Type B pancreatic cell (in vitro differentiated cells): ENCODE measurements around the gene NUDT5. TPM values are rescaled to one million over a fixed set of nuclear protein-coding genes. Genes with fewer than 3 reads are reported as not detected.

ENCODE experiments used
- DNase-seq: peaks from one replicate; pipeline ENCODE4 v3.0.0; 2021; ENCODE audit warnings: mixed read lengths; ENCODE audit not compliant: unreplicated experiment; ENCODE audit errors: extremely low spot score
- H3K27ac Mint-ChIP-seq: 2 replicates; pipeline ENCODE4 v1.8.0; 2021; ENCODE audit warnings: mild to moderate bottlenecking, mixed read lengths
- H3K27me3 Mint-ChIP-seq: 2 replicates; pipeline ENCODE4 v1.8.0; 2021; ENCODE audit warnings: mixed read lengths
- H3K36me3 Mint-ChIP-seq: 2 replicates; pipeline ENCODE4 v1.8.0; 2021; ENCODE audit warnings: mixed read lengths
- H3K4me1 Mint-ChIP-seq: one replicate; pipeline ENCODE4 v1.8.0; 2021; ENCODE audit warnings: mixed read lengths; ENCODE audit not compliant: unreplicated experiment
- H3K4me3 Mint-ChIP-seq: 2 replicates; pipeline ENCODE4 v1.8.0; 2021; ENCODE audit warnings: mild to moderate bottlenecking, mixed read lengths
- H3K9me3 Mint-ChIP-seq: 2 replicates; pipeline ENCODE4 v1.8.0; 2021; ENCODE audit warnings: mixed read lengths
- microRNA-seq: library from miRNA; unstranded; fragments of <30 nt; microRNA quantifications from one replicate; pipeline ENCODE4, GENCODE V29; 2020
- total RNA-seq: library from RNA; stranded (reverse); gene quantifications from 2 replicates; pipeline ENCODE4 v1.2.1, GENCODE V29; 2021; ENCODE audit warnings: low replicate concordance
- TF ChIP-seq, protein P1 (sequence below): fragments of 200-600 bp; sonication (generic); conservative IDR thresholded peaks from 2 replicates; pipeline ENCODE4 v1.5.0; 2021; ENCODE audit warnings: antibody characterized with exemption, mild to moderate bottlenecking

The NUDT5 gene
- total RNA-seq, 1 donor from 2014 or later: 67.7 TPM

- peaks cover 9% of the 10 kb centered on the region for H3K36me3 Mint-ChIP-seq
- peak; percentile 99 for DNase-seq
- peak within 1 kb of the TSS; percentile 95 for H3K4me3 Mint-ChIP-seq
- TF ChIP-seq, protein P1, sequence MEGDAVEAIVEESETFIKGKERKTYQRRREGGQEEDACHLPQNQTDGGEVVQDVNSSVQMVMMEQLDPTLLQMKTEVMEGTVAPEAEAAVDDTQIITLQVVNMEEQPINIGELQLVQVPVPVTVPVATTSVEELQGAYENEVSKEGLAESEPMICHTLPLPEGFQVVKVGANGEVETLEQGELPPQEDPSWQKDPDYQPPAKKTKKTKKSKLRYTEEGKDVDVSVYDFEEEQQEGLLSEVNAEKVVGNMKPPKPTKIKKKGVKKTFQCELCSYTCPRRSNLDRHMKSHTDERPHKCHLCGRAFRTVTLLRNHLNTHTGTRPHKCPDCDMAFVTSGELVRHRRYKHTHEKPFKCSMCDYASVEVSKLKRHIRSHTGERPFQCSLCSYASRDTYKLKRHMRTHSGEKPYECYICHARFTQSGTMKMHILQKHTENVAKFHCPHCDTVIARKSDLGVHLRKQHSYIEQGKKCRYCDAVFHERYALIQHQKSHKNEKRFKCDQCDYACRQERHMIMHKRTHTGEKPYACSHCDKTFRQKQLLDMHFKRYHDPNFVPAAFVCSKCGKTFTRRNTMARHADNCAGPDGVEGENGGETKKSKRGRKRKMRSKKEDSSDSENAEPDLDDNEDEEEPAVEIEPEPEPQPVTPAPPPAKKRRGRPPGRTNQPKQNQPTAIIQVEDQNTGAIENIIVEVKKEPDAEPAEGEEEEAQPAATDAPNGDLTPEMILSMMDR: no peak
- peak within 1 kb of the TSS; percentile 86 for H3K27ac Mint-ChIP-seq
- no peaks in the 10 kb centered on the region for H3K27me3 Mint-ChIP-seq
- H3K4me1 Mint-ChIP-seq: peaks cover 6% of the 10 kb centered on the region
- peaks cover 5% of the 10 kb centered on the region for H3K9me3 Mint-ChIP-seq
Measured at GRCh38 chr10:12129222-12130111, 66.2 kb downstream of the NUDT5 start, which contains the start of gene SEC61A2. SEC61A2 (plus strand) TSS chr10:12129677; CDS start chr10:12129788, 111 bp downstream.

- Mint-ChIP-seq H3K36me3 (peaks cover 30% of the 10 kb centered on the region), H3K4me1 (no peaks in the 10 kb centered on the region)
Measured at GRCh38 chr10:12121673-12122072, 74.0 kb downstream of the NUDT5 start.

More at GRCh38 chr10:12121673-12122072, 74.0 kb downstream of the NUDT5 start:
- Mint-ChIP-seq H3K4me3 (no peak overlapping the region), H3K27ac (no peak overlapping the region), H3K27me3 (no peaks in the 10 kb centered on the region), H3K9me3 (no peaks in the 10 kb centered on the region)
- TF ChIP-seq, protein P1: no peak
- DNase-seq: no peak

Small RNA genes lying within 50 kb of the gene (microRNA-seq; reads per million reads assigned to microRNA genes)
- gene MIR548AK: not detected

Other genes with a start within 250 kb of the NUDT5 start
- 21.8 and 25.8 TPM in 2 replicates for gene UPF2, start 153.1 kb downstream of the NUDT5 start, total RNA-seq
- 30.1 and 44.8 TPM in 2 replicates for gene DHTKD1, start 126.9 kb downstream of the NUDT5 start, total RNA-seq
- gene SEC61A2, start 66.2 kb downstream of the NUDT5 start, total RNA-seq: 10.0 and 26.3 TPM in 2 replicates
- 66.3 and 81.5 TPM in 2 replicates for gene CDC123, start 297 bp upstream of the NUDT5 start, total RNA-seq
- gene CAMK1D, start 153.7 kb upstream of the NUDT5 start, total RNA-seq: 12.2 and 29.2 TPM in 2 replicates